Parathyroid adenoma (tissue), 2 donors: ENCODE data around the gene ERFE.

Source experiments
- H2AFZ ChIP-seq: fragments of 300-600 bp; sonication (generic); one replicate; pipeline ENCODE4 v1.7.0; 2017; ENCODE audit warnings: antibody characterized with exemption, mild to moderate bottlenecking
- H3K27ac ChIP-seq: fragments of 300-600 bp; sonication (generic); one replicate; pipeline ENCODE4 v1.7.0; 2017
- H3K27me3 ChIP-seq: fragments of 300-600 bp; sonication (generic); one replicate; pipeline ENCODE4 v1.7.0; 2017; ENCODE audit warnings: low read length; ENCODE audit not compliant: control insufficient read depth, insufficient read depth
- H3K36me3 ChIP-seq: fragments of 300-600 bp; sonication (generic); one replicate; pipeline ENCODE4 v1.7.0; 2017; ENCODE audit warnings: low read length; ENCODE audit not compliant: control insufficient read depth, insufficient read depth
- H3K4me1 ChIP-seq: fragments of 300-600 bp; sonication (generic); one replicate; pipeline ENCODE4 v1.7.0; 2017; ENCODE audit warnings: control low read depth
- H3K4me2 ChIP-seq: fragments of 300-600 bp; sonication (generic); one replicate; pipeline ENCODE4 v1.7.0; 2017; ENCODE audit warnings: low read length
- H3K4me3 ChIP-seq: fragments of 300-600 bp; sonication (generic); one replicate; pipeline ENCODE4 v1.7.0; 2017; ENCODE audit warnings: low read depth, low read length
- H3K79me2 ChIP-seq: fragments of 300-600 bp; sonication (generic); one replicate; pipeline ENCODE4 v1.7.0; 2017; ENCODE audit warnings: control low read depth
- H3K9ac ChIP-seq: fragments of 300-600 bp; sonication (generic); one replicate; pipeline ENCODE4 v1.7.0; 2017; ENCODE audit warnings: mild to moderate bottlenecking
- H3K9me3 ChIP-seq: fragments of 300-600 bp; sonication (generic); one replicate; pipeline ENCODE4 v1.7.0; 2017; ENCODE audit warnings: low read length; ENCODE audit not compliant: control insufficient read depth
- TF ChIP-seq, protein P1 (sequence below): fragments of 300-600 bp; sonication (generic); IDR thresholded peaks from one replicate; pipeline ENCODE4 v1.7.0; 2017; ENCODE audit warnings: antibody characterized with exemption, mild to moderate bottlenecking
- donor health status: primary hyperparathyroidism.

ERFE gene

DNA sequence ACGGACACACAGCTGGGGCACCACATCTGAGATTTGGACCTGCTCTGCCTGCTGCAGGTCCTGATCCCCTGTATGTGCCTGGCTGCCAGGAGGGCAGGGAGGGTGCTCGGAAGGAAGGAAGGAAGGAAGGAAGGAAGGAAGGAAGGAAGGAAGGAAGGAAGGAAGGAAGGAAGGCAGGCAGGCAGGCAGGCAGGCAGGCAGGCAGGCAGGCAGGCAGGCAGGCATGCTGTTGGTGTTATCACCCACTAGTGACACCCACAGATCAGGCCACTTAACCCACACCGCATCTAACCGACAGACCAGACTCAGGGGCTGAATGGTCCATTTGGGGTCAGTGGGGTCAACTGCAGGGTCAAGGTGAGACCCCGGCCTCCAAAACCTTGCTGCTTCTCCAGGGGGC, 14.5 kb upstream of the ERFE start:
- Histone ChIP-seq H3K4me2 (no peak overlapping the region), H2AFZ (no peak overlapping the region), H3K9me3 (no peaks in the 10 kb centered on the region), H3K27ac (no peak overlapping the region), H3K79me2 (no peaks in the 10 kb centered on the region), H3K27me3 (no peaks in the 10 kb centered on the region), H3K4me3 (no peak overlapping the region), H3K9ac (no peak overlapping the region), H3K36me3 (no peaks in the 10 kb centered on the region), H3K4me1 (no peaks in the 10 kb centered on the region)
- TF ChIP-seq, protein P1, sequence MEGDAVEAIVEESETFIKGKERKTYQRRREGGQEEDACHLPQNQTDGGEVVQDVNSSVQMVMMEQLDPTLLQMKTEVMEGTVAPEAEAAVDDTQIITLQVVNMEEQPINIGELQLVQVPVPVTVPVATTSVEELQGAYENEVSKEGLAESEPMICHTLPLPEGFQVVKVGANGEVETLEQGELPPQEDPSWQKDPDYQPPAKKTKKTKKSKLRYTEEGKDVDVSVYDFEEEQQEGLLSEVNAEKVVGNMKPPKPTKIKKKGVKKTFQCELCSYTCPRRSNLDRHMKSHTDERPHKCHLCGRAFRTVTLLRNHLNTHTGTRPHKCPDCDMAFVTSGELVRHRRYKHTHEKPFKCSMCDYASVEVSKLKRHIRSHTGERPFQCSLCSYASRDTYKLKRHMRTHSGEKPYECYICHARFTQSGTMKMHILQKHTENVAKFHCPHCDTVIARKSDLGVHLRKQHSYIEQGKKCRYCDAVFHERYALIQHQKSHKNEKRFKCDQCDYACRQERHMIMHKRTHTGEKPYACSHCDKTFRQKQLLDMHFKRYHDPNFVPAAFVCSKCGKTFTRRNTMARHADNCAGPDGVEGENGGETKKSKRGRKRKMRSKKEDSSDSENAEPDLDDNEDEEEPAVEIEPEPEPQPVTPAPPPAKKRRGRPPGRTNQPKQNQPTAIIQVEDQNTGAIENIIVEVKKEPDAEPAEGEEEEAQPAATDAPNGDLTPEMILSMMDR = no peak

DNA sequence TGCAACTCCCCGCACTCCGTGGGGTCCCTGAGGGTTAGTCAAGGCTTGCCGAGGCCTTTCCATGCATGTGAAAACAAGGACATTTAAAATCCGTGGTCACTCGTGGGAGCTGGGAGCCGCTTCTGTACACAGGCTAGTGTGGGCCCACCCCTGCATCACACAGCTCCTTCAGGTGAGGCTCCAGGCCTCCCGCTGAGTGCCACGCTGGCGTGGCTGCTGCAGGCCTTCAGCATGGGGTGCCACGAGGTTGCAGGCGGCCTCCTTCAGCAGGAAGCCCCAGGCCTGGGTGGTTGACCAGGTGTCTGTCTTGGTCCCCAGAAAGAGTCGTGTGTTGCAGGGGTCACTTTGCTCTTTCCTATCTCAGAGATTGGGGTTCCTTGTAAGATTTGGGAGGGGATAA, 13.7 kb upstream of the ERFE start:
- no peaks in the 10 kb centered on the region for H3K9me3 ChIP-seq
- no peaks in the 10 kb centered on the region for H3K79me2 ChIP-seq
- H2AFZ ChIP-seq = no peak overlapping the region
- no peak overlapping the region for H3K9ac ChIP-seq
- no peaks in the 10 kb centered on the region for H3K4me1 ChIP-seq
- no peak overlapping the region for H3K27ac ChIP-seq
- H3K27me3 ChIP-seq = no peaks in the 10 kb centered on the region
- TF ChIP-seq, protein P1 = no peak
- H3K36me3 ChIP-seq = no peaks in the 10 kb centered on the region
- H3K4me2 ChIP-seq = no peak overlapping the region
- H3K4me3 ChIP-seq = no peak overlapping the region

- no peaks in the 10 kb centered on the region for H3K9me3 ChIP-seq
- no peak overlapping the region for H3K27ac ChIP-seq
- TF ChIP-seq, protein P1 = no peak
- H2AFZ ChIP-seq = no peak overlapping the region
- H3K4me2 ChIP-seq = no peak overlapping the region
- no peak overlapping the region for H3K9ac ChIP-seq
- no peaks in the 10 kb centered on the region for H3K27me3 ChIP-seq
- no peaks in the 10 kb centered on the region for H3K79me2 ChIP-seq
- H3K4me3 ChIP-seq = no peak overlapping the region
- no peaks in the 10 kb centered on the region for H3K36me3 ChIP-seq
- H3K4me1 ChIP-seq = no peaks in the 10 kb centered on the region
Observed at GRCh38 chr2:238145851-238146250, 12.9 kb upstream of the ERFE start.

DNA sequence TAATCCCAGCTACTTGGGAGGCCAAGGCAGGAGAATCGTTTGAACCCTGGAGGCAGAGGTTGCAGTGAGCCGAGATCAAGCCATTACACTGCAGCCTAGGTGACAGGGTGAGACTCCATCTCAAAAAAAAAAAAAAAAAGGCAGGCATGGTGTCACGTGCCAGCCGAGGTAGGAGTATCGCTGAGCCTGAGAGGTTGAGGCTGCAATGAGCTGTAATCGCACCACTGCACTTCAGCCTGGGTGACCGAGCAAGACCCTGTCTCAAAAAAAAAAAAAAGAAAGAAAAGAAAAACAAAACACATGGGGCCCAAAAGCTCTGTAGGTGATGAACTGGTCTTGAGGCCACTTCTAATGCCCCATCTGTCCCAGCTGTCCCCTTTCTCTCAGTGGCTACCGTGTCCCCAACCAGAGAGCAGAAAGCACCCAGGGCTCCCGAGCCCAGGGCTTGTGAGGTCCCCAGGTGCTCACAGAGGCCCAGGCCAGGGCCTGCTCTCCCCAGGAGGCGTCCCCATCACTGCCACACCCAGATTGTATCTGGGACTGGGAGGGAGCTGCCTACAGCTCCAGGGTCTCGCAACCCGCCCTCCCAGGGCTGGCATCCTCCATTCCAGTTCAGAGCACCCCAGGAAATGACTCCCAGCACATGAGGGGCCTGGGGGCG, 11.8 kb upstream of the ERFE start:
- Histone ChIP-seq H3K9me3 (no peaks in the 10 kb centered on the region), H3K4me1 (no peaks in the 10 kb centered on the region), H3K79me2 (no peaks in the 10 kb centered on the region), H3K27me3 (no peaks in the 10 kb centered on the region), H2AFZ (no peak overlapping the region), H3K9ac (no peak overlapping the region), H3K27ac (no peak overlapping the region), H3K36me3 (no peaks in the 10 kb centered on the region), H3K4me2 (no peak overlapping the region), H3K4me3 (no peak overlapping the region)
- TF ChIP-seq, protein P1 = no peak

DNA sequence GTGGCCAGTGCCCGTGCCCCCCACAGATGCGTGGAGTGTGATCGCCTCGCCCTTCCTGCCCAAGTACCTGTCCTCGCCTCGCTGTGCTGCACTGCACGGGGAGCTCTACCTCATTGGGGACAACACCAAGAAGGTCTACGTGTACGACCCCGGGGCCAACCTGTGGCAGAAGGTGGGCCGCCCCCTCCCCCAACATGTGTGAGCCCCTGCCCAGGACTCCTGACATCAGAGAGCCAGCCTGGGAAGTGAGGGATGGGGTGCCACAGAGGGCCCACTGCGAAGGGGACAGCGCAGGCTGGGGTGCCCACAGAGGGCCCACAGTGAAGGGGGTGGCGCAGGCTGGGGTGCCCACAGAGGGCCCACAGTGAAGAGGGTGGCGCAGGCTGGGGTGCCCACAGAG, 9.8 kb upstream of the ERFE start:
- TF ChIP-seq, protein P1 = no peak
- no peaks in the 10 kb centered on the region for H3K9me3 ChIP-seq
- H3K9ac ChIP-seq = no peak overlapping the region

More for the DNA sequence above, 9.8 kb upstream of the ERFE start:
- no peaks in the 10 kb centered on the region for H3K79me2 ChIP-seq
- no peak overlapping the region for H2AFZ ChIP-seq
- no peaks in the 10 kb centered on the region for H3K36me3 ChIP-seq
- H3K4me2 ChIP-seq = no peak overlapping the region
- H3K27ac ChIP-seq = no peak overlapping the region
- H3K27me3 ChIP-seq = no peaks in the 10 kb centered on the region
- H3K4me3 ChIP-seq = no peak overlapping the region
- H3K4me1 ChIP-seq = no peaks in the 10 kb centered on the region
